ENCODE results near the gene L2HGDH.

L2HGDH gene

GRCh38 chr14:50230401-50230700 is 81.7 kb downstream of the L2HGDH start:
- Histone ChIP-seq H3K27ac (replicated peaks) (peak overlapping the region; percentile 94), H3K27me3 (ENCODE audit: insufficient read depth, poor library complexity, severe bottlenecking) (no peaks in the 10 kb centered on the region), H3K4me3 (replicated peaks; ENCODE audit: insufficient read depth, low read length) (peak overlapping the region; percentile 87)
- no peak for TF ChIP-seq SPI1 (IDR thresholded peaks at IDR 0.05; ENCODE audit: borderline replicate concordance, low read depth)
- no peak for TF ChIP-seq REST (IDR thresholded peaks at IDR 0.05; ENCODE audit: insufficient replicate concordance, low read depth)
- no peak for TF ChIP-seq POLR2AphosphoS5 (IDR thresholded peaks at IDR 0.05; ENCODE audit: low read depth)
- no peak for TF ChIP-seq CTCF (IDR thresholded peaks at IDR 0.05; ENCODE audit: insufficient read depth, low read length)
- TF ChIP-seq GABPA (IDR thresholded peaks at IDR 0.05; ENCODE audit: low read depth): no peak
- DNase-seq (ENCODE audit: low read depth in 1 of 2, low spot score in 1 of 2): peak in 1 of 2 experiments; percentile 24

- no peak for DNase-seq (ENCODE audit: low read depth in 1 of 2, low spot score in 1 of 2)
- Histone ChIP-seq H3K27ac (replicated peaks) (peak overlapping the region; percentile 94), H3K27me3 (ENCODE audit: insufficient read depth, poor library complexity, severe bottlenecking) (no peaks in the 10 kb centered on the region), H3K4me3 (replicated peaks; ENCODE audit: insufficient read depth, low read length) (peak overlapping the region; percentile 87)
- TF ChIP-seq REST (IDR thresholded peaks at IDR 0.05; ENCODE audit: insufficient replicate concordance, low read depth) (no peak), GABPA (IDR thresholded peaks at IDR 0.05; ENCODE audit: low read depth) (no peak), CTCF (IDR thresholded peaks at IDR 0.05; ENCODE audit: insufficient read depth, low read length) (no peak), SPI1 (IDR thresholded peaks at IDR 0.05; ENCODE audit: borderline replicate concordance, low read depth) (no peak), POLR2AphosphoS5 (IDR thresholded peaks at IDR 0.05; ENCODE audit: low read depth) (no peak)
These were observed 82.3 kb downstream of the L2HGDH start for GRCh38 chr14:50229681-50230080.

DNA sequence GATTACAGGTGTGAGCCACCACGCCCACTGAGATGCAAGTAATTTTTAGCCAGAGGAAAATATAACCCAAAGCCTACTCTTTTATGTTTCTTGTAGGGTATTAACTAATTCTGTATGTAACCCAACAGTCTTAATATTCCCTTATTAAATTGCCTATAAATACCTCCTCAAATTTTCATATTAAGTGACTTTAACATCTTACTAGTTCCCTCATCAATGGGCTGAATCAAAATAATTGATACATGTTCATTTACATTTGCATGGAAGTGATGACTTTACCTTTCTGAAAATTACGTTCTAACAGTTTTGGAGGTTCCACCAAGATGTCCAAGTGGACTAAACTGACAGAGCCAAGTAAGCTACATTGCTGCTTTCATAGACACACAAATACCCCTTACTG is 83.7 kb downstream of the L2HGDH start:
- Histone ChIP-seq H3K4me3 (replicated peaks; ENCODE audit: insufficient read depth, low read length) (no peak overlapping the region), H3K27me3 (ENCODE audit: insufficient read depth, poor library complexity, severe bottlenecking) (no peaks in the 10 kb centered on the region), H3K27ac (replicated peaks) (no peak overlapping the region)
- TF ChIP-seq GABPA (IDR thresholded peaks at IDR 0.05; ENCODE audit: low read depth) (no peak), CTCF (IDR thresholded peaks at IDR 0.05; ENCODE audit: insufficient read depth, low read length) (no peak), SPI1 (IDR thresholded peaks at IDR 0.05; ENCODE audit: borderline replicate concordance, low read depth) (no peak), POLR2AphosphoS5 (IDR thresholded peaks at IDR 0.05; ENCODE audit: low read depth) (no peak), REST (IDR thresholded peaks at IDR 0.05; ENCODE audit: insufficient replicate concordance, low read depth) (no peak)
- no peak for DNase-seq (ENCODE audit: low read depth in 1 of 2, low spot score in 1 of 2)
